GM23248 (cell line): ENCODE data around the gene HOXC11. TPM values are rescaled to one million over a fixed set of nuclear protein-coding genes. Genes with fewer than 3 reads are reported as not detected.

Experiments used
- DNase-seq: peaks from one replicate; pipeline ENCODE4 v3.0.0-alpha.2; 2015
- H2AFZ ChIP-seq: fragments of 200-600 bp; sonication (generic); 2 replicates; pipeline ENCODE4 v1.6.1; 2016; ENCODE audit warnings: antibody characterized with exemption
- H3F3A ChIP-seq: fragments of 200-600 bp; sonication (generic); 2 replicates; pipeline ENCODE4 v1.6.1; 2016; ENCODE audit warnings: mild to moderate bottlenecking, antibody characterized with exemption, mixed run types; ENCODE audit not compliant: insufficient read depth
- H3K27ac ChIP-seq: fragments of 200-600 bp; sonication (generic); 2 replicates; pipeline ENCODE4 v1.5.1; 2016; ENCODE audit warnings: mild to moderate bottlenecking
- H3K27me3 ChIP-seq: fragments of 200-600 bp; sonication (generic); replicated peaks from 2 replicates; pipeline ENCODE4 v1.6.1; 2016; ENCODE audit warnings: mild to moderate bottlenecking; ENCODE audit not compliant: insufficient read depth
- H3K36me3 ChIP-seq: fragments of 200-600 bp; sonication (generic); 2 replicates; pipeline ENCODE4 v1.6.1; 2016; ENCODE audit warnings: low read depth, mild to moderate bottlenecking
- H3K4me1 ChIP-seq: fragments of 200-600 bp; sonication (generic); 2 replicates; pipeline ENCODE4 v1.6.1; 2016; ENCODE audit warnings: mild to moderate bottlenecking; ENCODE audit not compliant: insufficient read depth
- H3K4me2 ChIP-seq: fragments of 200-600 bp; sonication (generic); one replicate; pipeline ENCODE4 v1.6.1; 2016; ENCODE audit warnings: mild to moderate bottlenecking; ENCODE audit not compliant: unreplicated experiment
- H3K4me3 ChIP-seq: fragments of 200-600 bp; sonication (generic); 2 replicates; pipeline ENCODE4 v1.5.1; 2016; ENCODE audit warnings: mild to moderate bottlenecking
- H3K79me2 ChIP-seq: fragments of 200-600 bp; sonication (generic); 2 replicates; pipeline ENCODE4 v1.6.1; 2016; ENCODE audit warnings: mild to moderate bottlenecking; ENCODE audit not compliant: insufficient read depth
- H3K9ac ChIP-seq: fragments of 200-600 bp; sonication (generic); 2 replicates; pipeline ENCODE4 v1.6.1; 2016; ENCODE audit warnings: mild to moderate bottlenecking
- H3K9me2 ChIP-seq: fragments of 200-600 bp; sonication (generic); 2 replicates; pipeline ENCODE4 v1.6.1; 2016; ENCODE audit warnings: mixed run types, mild to moderate bottlenecking, moderate library complexity; ENCODE audit not compliant: insufficient read depth
- H3K9me3 ChIP-seq: fragments of 200-600 bp; sonication (generic); one replicate; pipeline ENCODE4 v1.6.1; 2017; ENCODE audit warnings: low read depth
- H4K20me1 ChIP-seq: fragments of 200-600 bp; sonication (generic); 2 replicates; pipeline ENCODE4 v1.6.0; 2016; ENCODE audit not compliant: insufficient read depth
- EZH2 ChIP-seq: fragments of 200-600 bp; sonication (generic); IDR thresholded peaks from 2 replicates; pipeline ENCODE4 v1.6.1; 2018; ENCODE audit warnings: antibody characterized with exemption, mild to moderate bottlenecking; ENCODE audit not compliant: insufficient read depth, poor library complexity, severe bottlenecking
- EZH2phosphoT487 ChIP-seq: fragments of 200-600 bp; sonication (generic); IDR thresholded peaks from 2 replicates; pipeline ENCODE4 v1.6.1; 2018; ENCODE audit warnings: antibody characterized with exemption, moderate library complexity, mild to moderate bottlenecking, low read depth; ENCODE audit not compliant: insufficient read depth
- WGBS, 2 experiments: methylation state at CpG; one replicate each; pipeline ENCODE4 v1.1.6; 2015 to 2017; ENCODE audit warnings: low lambda C conversion rate in 2 of 2, low coverage in 1 of 2; ENCODE audit errors: missing lambda C conversion rate in 2 of 2; 5-methylcytosine and 5-hydroxymethylcytosine counted together
- in situ Hi-C: fragments of 300-500 bp; cut with MboI; formaldehyde crosslinking; loops from 2 replicates; pipeline ENCODE4 v1.15.0; 2020
- polyA plus RNA-seq: library from polyadenylated mRNA; unstranded; fragments of >200 nt; fragmentation: Nextera tagmentation; extraction: Ambion mirVana; gene quantifications from 2 replicates; pipeline ENCODE4 v1.2.1, GENCODE V29; 2016
- total RNA-seq: library from RNA; depleted of rRNA; stranded (reverse); fragments of >200 nt; shearing (Covaris generic); gene quantifications from 2 replicates; pipeline ENCODE4 v1.2.3, GENCODE V29; 2014

HOXC11 gene
- total and polyA plus RNA-seq, 2 experiments from 2014 or later, result not detected

- WGBS, 2 experiments, result 75% methylated on average over 21 of the region's 21 CpGs
- Histone ChIP-seq H3K36me3 (no peaks in the 10 kb centered on the region), H3K79me2 (no peaks in the 10 kb centered on the region), H3K9ac (no peak overlapping the region), H3K27ac (no peak overlapping the region), H3F3A (no peaks in the 10 kb centered on the region), H3K4me3 (no peak overlapping the region), H3K27me3 (peaks cover 94% of the 10 kb centered on the region), H3K4me2 (no peak overlapping the region), H4K20me1 (no peaks in the 10 kb centered on the region), H3K4me1 (peaks cover 26% of the 10 kb centered on the region), H2AFZ (no peak overlapping the region), H3K9me3 (no peaks in the 10 kb centered on the region), H3K9me2 (no peaks in the 10 kb centered on the region)
- in situ Hi-C loops, result no loop called here
- TF ChIP-seq EZH2phosphoT487, result no peak
- TF ChIP-seq EZH2, result peak; percentile 16
- no peak for DNase-seq
Measured at GRCh38 chr12:53986686-53987483, 14.0 kb downstream of the HOXC11 start.

- Histone ChIP-seq H3K9ac (no peak overlapping the region), H4K20me1 (no peaks in the 10 kb centered on the region), H3K9me2 (no peaks in the 10 kb centered on the region), H3K79me2 (no peaks in the 10 kb centered on the region), H3F3A (no peaks in the 10 kb centered on the region), H2AFZ (no peak overlapping the region), H3K4me1 (peaks cover 26% of the 10 kb centered on the region), H3K4me2 (no peak overlapping the region), H3K27ac (no peak overlapping the region), H3K9me3 (no peaks in the 10 kb centered on the region), H3K4me3 (no peak overlapping the region), H3K27me3 (peaks cover 93% of the 10 kb centered on the region), H3K36me3 (no peaks in the 10 kb centered on the region)
- 38 to 45% methylated on average over 4 of the region's 4 CpGs for WGBS, 2 experiments
- no peak for TF ChIP-seq EZH2
- no peak for TF ChIP-seq EZH2phosphoT487
- in situ Hi-C loops, result no loop called here
- DNase-seq, result no peak
Measured at GRCh38 chr12:53987787-53988230, 14.9 kb downstream of the HOXC11 start.

DNA sequence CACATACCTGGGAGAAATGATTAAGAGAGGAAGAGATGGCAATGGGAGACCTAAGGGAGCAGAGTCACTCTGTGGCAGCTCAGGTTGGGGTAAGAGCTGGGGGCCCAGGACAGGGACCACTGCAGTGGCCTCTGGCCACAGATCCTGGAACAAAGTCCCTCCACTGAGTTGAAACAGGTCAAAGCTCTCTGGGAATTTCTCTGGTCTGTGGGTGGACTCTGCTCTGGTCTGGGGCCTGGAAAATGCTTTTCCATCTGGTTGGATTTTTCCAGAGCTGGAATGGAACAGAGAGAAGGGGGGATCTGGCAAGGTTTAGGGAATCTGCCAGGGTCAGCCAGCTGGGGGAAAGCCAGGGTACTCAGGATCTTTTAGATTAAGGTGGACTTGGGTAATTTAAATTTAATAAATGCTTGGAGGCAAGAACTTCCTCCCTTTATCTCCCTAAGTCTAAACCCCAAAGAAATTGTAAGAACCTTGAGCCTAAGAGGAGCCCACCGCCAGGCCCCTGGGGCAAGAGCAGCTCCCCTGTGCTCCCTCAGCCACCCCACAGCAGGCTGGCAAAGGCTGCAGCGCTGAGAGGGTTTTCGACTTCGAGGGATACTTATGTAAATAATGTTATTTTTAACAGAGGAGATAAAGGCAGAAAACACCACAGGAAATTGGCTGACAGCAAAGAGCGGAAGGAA is 15.8 kb downstream of the HOXC11 start:
- DNase-seq, result no peak
- peaks cover 26% of the 10 kb centered on the region for H3K4me1 ChIP-seq
- no peaks in the 10 kb centered on the region for H3K79me2 ChIP-seq
- no peaks in the 10 kb centered on the region for H4K20me1 ChIP-seq
- H3K27ac ChIP-seq, result no peak overlapping the region
- in situ Hi-C loops, result no loop called here
- H3K4me2 ChIP-seq, result no peak overlapping the region
- H3K4me3 ChIP-seq, result no peak overlapping the region
- no peaks in the 10 kb centered on the region for H3F3A ChIP-seq
- 47 to 52% methylated on average over 5 of the region's 5 CpGs for WGBS, 2 experiments
- no peaks in the 10 kb centered on the region for H3K9me2 ChIP-seq
- H3K9me3 ChIP-seq, result no peaks in the 10 kb centered on the region
- peaks cover 93% of the 10 kb centered on the region for H3K27me3 ChIP-seq
- no peak overlapping the region for H2AFZ ChIP-seq
- H3K9ac ChIP-seq, result no peak overlapping the region
- H3K36me3 ChIP-seq, result no peaks in the 10 kb centered on the region
- TF ChIP-seq EZH2, result no peak
- TF ChIP-seq EZH2phosphoT487, result no peak

GRCh38 chr12:53989227-53990113 is 16.5 kb downstream of the HOXC11 start:
- Histone ChIP-seq H3F3A (no peaks in the 10 kb centered on the region), H3K9me3 (no peaks in the 10 kb centered on the region), H3K79me2 (no peaks in the 10 kb centered on the region), H2AFZ (no peak overlapping the region; the same call in 1 of the 2 replicates), H3K27me3 (peaks cover 91% of the 10 kb centered on the region), H3K9me2 (no peaks in the 10 kb centered on the region), H3K27ac (no peak overlapping the region), H3K9ac (no peak overlapping the region), H3K4me1 (peaks cover 26% of the 10 kb centered on the region), H4K20me1 (no peaks in the 10 kb centered on the region), H3K36me3 (no peaks in the 10 kb centered on the region), H3K4me3 (peak overlapping the region; percentile 44; the same call in 1 of the 2 replicates), H3K4me2 (peak overlapping the region; percentile 40)
- in situ Hi-C loops, result no loop called here
- DNase-seq, result peak; percentile 70
- TF ChIP-seq EZH2phosphoT487 (no peak), EZH2 (no peak)
- 29 to 34% methylated on average over 27 to 28 of the region's 28 CpGs for WGBS, 2 experiments
